Transverse colon (tissue), 4 donors: ENCODE data around the gene SELENOO. TPM values are rescaled to one million over a fixed set of nuclear protein-coding genes. Genes with fewer than 3 reads are reported as not detected.

Experiments used
- DNase-seq: peaks from one replicate; pipeline ENCODE4 v3.0.0-alpha.2; 2019
- H3K27ac ChIP-seq, 4 donors: fragments of 200-600 bp; sonication (generic); 2 replicates each; pipeline ENCODE4 v1.5.1; 2016 to 2018; ENCODE audit warnings: inconsistent platforms in 4 of 4
- H3K27me3 ChIP-seq: fragments of 200-600 bp; sonication (generic); 2 replicates; pipeline ENCODE4 v1.5.1; 2017; ENCODE audit warnings: inconsistent platforms
- H3K36me3 ChIP-seq, 4 donors: fragments of 200-600 bp; sonication (generic); 2 replicates each; pipeline ENCODE4 v1.5.1; 2017 to 2019; ENCODE audit warnings: inconsistent platforms in 4 of 4
- H3K4me1 ChIP-seq, 4 donors: fragments of 200-600 bp; sonication (generic); 2 replicates each; pipeline ENCODE4 v1.5.1; 2017 to 2020; ENCODE audit warnings: inconsistent platforms in 4 of 4
- H3K4me3 ChIP-seq, 4 donors: fragments of 200-600 bp; sonication (generic); 1 replicate in 1 of 4; 2 replicates in 3 of 4; pipeline versions ENCODE4 v1.5.1 to v1.6.1; 2017 to 2019; ENCODE audit warnings: inconsistent platforms in 4 of 4
- H3K9me3 ChIP-seq, 2 donors: fragments of 200-600 bp; sonication (generic); 2 replicates each; pipeline ENCODE4 v1.5.1; 2017 to 2019; ENCODE audit warnings: inconsistent platforms in 2 of 2
- CTCF ChIP-seq, 5 experiments: fragments of 200-600 bp in 3 of 5; fragments of 450-650 bp in 2 of 5; sonication (generic) in 3 of 5; IDR thresholded peaks; 1 replicate in 2 of 5; 2 replicates in 3 of 5; pipeline ENCODE4 v1.5.1; 2016 to 2017; ENCODE audit warnings: antibody characterized with exemption in 5 of 5, inconsistent platforms in 3 of 5, mild to moderate bottlenecking in 2 of 5, moderate library complexity in 1 of 5
- EP300 ChIP-seq: sonication (generic); formaldehyde crosslinking; IDR thresholded peaks from one replicate; pipeline ENCODE4 v1.6.1; 2017; ENCODE audit warnings: antibody characterized with exemption, low read depth
- POLR2A ChIP-seq: fragments of 450-650 bp; IDR thresholded peaks from one replicate; pipeline ENCODE4 v1.6.1; 2016; ENCODE audit warnings: antibody characterized with exemption, mild to moderate bottlenecking, moderate library complexity
- POLR2AphosphoS5 ChIP-seq, 3 donors: sonication (generic); formaldehyde crosslinking; IDR thresholded peaks; one replicate each; pipeline ENCODE4 v1.6.1; 2016; ENCODE audit warnings: antibody characterized with exemption in 3 of 3
- WGBS, 2 donors: methylation state at CpG; one replicate each; pipeline ENCODE4 v1.1.5; 2018; ENCODE audit warnings: low coverage in 1 of 2; 5-methylcytosine and 5-hydroxymethylcytosine counted together
- in situ Hi-C, 4 donors: fragments of 200-750 bp; cut with MboI; loops; one replicate each; pipeline versions ENCODE4 v1.15.0 to v1.15.1; 2017; ENCODE audit warnings: low sequenced_read_pairs in 3 of 4, low pct_ligation_motif_present in 1 of 4, low pct_unique_long_range_greater_than_20kb in 1 of 4
- intact Hi-C: fragments of 100-400 bp; cut with DNase I; formaldehyde crosslinking; loops from one replicate; pipeline ENCODE4 v1.15.1; 2023; ENCODE audit warnings: low total_unique reads
- total RNA-seq, 4 donors: library from RNA; depleted of rRNA; stranded (reverse); fragments of >200 nt; gene quantifications; one replicate each; pipeline ENCODE4 v1.1.0, GENCODE V29; 2016

The SELENOO gene
- total RNA-seq, 4 donors from 2014 or later = 27.3 to 91.3 (median 35.1) TPM

GRCh38 chr22:50262973-50263617 is 62.3 kb downstream of the SELENOO start:
- Histone ChIP-seq H3K9me3 (no peaks in the 10 kb centered on the region), H3K27me3 (peaks cover 72% of the 10 kb centered on the region), H3K4me1 (peaks cover 0 to 30% (median 22%) of the 10 kb centered on the region in 4 donors), H3K27ac (no peak overlapping the region), H3K4me3 (no peak overlapping the region), H3K36me3 (no peaks in the 10 kb centered on the region)
- no peak for DNase-seq
- in situ Hi-C loops (loop anchor here in 1 of 4 donors (10.0 kb wide), 1 partner anchor 232 kb away; no protein-coding TSS in a partner anchor), intact Hi-C loops (no loop called here)
- WGBS, 2 donors = 52% methylated on average over 9 of the region's 9 CpGs; no CpG with 5 or more reads in 1 of the 2 donors
- TF ChIP-seq EP300 = no peak
- no peak for TF ChIP-seq POLR2A

GRCh38 chr22:50264104-50264745 is 63.4 kb downstream of the SELENOO start:
- TF ChIP-seq POLR2AphosphoS5 (IDR thresholded peaks at IDR 0.05) (no peak), POLR2A (no peak), CTCF (IDR thresholded peaks at IDR 0.05) (no peak), EP300 (no peak)
- WGBS, 2 donors = 76% methylated on average over 12 of the region's 15 CpGs; no CpG with 5 or more reads in 1 of the 2 donors
- DNase-seq = no peak
- intact Hi-C loops = no loop called here
- H3K4me1 ChIP-seq = peaks cover 0 to 42% (median 32%) of the 10 kb centered on the region in 4 donors
- no peaks in the 10 kb centered on the region for H3K9me3 ChIP-seq
- in situ Hi-C loops = loop anchor here in 1 of 4 donors (10.0 kb wide), 1 partner anchor 231 kb away; no protein-coding TSS in a partner anchor
- H3K27ac ChIP-seq = no peak overlapping the region
- no peak overlapping the region for H3K4me3 ChIP-seq
- H3K27me3 ChIP-seq = peaks cover 73% of the 10 kb centered on the region
- no peaks in the 10 kb centered on the region for H3K36me3 ChIP-seq

GRCh38 chr22:50264946-50265669 is 64.3 kb downstream of the SELENOO start:
- in situ Hi-C loops (loop anchor here in 1 of 4 donors (10.0 kb wide), 1 partner anchor 230 kb away; no protein-coding TSS in a partner anchor), intact Hi-C loops (no loop called here)
- H3K27ac ChIP-seq = no peak overlapping the region
- H3K4me3 ChIP-seq = no peak overlapping the region
- peaks cover 72% of the 10 kb centered on the region for H3K27me3 ChIP-seq
- TF ChIP-seq CTCF (IDR thresholded peaks at IDR 0.05) = no peak
- TF ChIP-seq EP300 = no peak
- no peak for TF ChIP-seq POLR2A
- no peak for TF ChIP-seq POLR2AphosphoS5 (IDR thresholded peaks at IDR 0.05)
- no peaks in the 10 kb centered on the region for H3K36me3 ChIP-seq
- no peaks in the 10 kb centered on the region for H3K9me3 ChIP-seq
- WGBS, 2 donors = 29 to 79% methylated on average over 2 to 14 of the region's 15 CpGs
- DNase-seq = no peak
- peaks cover 5 to 50% (median 40%) of the 10 kb centered on the region in 4 donors for H3K4me1 ChIP-seq

- Histone ChIP-seq H3K27ac (no peak overlapping the region), H3K27me3 (peaks cover 71% of the 10 kb centered on the region), H3K4me3 (peak overlapping the region in 1 of 4 donors; percentile 37), H3K4me1 (peaks cover 21 to 54% (median 48%) of the 10 kb centered on the region in 4 donors), H3K36me3 (no peaks in the 10 kb centered on the region), H3K9me3 (no peaks in the 10 kb centered on the region)
- TF ChIP-seq EP300 = no peak
- no peak for TF ChIP-seq CTCF (IDR thresholded peaks at IDR 0.05)
- no peak for DNase-seq
- intact Hi-C loops = no loop called here
- WGBS, 2 donors = 85% methylated on average over 36 of the region's 37 CpGs; no CpG with 5 or more reads in 1 of the 2 donors
- in situ Hi-C loops = loop anchor here in 1 of 4 donors (10.0 kb wide), 1 partner anchor 228 kb away; no protein-coding TSS in a partner anchor
These were observed 66.2 kb downstream of the SELENOO start for GRCh38 chr22:50266994-50267393.

Other genes with a start within 250 kb of the SELENOO start
- 100 to 1,000 TPM; 115 to 290 (median 147) TPM for gene PIM3, start 240.2 kb upstream of the SELENOO start, total RNA-seq
- 1 to 10 TPM in 2 of 4 donors, under 1 TPM in 2; 0.32 to 2.2 (median 1.3) TPM for gene IL17REL, start 188.2 kb upstream of the SELENOO start, total RNA-seq
- not detected for gene TTLL8, start 142.7 kb upstream of the SELENOO start, total RNA-seq
- not detected for gene MLC1, start 115.6 kb upstream of the SELENOO start, total RNA-seq
- under 1 TPM in 3 of 4 donors, not detected in 1; 0.20 to 0.48 (median 0.41) TPM for gene MOV10L1, start 111.0 kb upstream of the SELENOO start, total RNA-seq
- under 1 TPM in 1 of 4 donors, not detected in 3; 0.32 TPM for gene PANX2, start 30.3 kb upstream of the SELENOO start, total RNA-seq
- gene TRABD, start 15.1 kb upstream of the SELENOO start, total RNA-seq = 100 to 1,000 TPM in 1 of 4 donors, 10 to 100 TPM in 3; 40.6 to 109 (median 69.4) TPM
- gene TUBGCP6, start 44.0 kb downstream of the SELENOO start, total RNA-seq = 100 to 1,000 TPM in 1 of 4 donors, 10 to 100 TPM in 3; 43.8 to 110 (median 73.1) TPM
- 100 to 1,000 TPM in 2 of 4 donors, 10 to 100 TPM in 2; 66.8 to 618 (median 142) TPM for gene HDAC10, start 50.3 kb downstream of the SELENOO start, total RNA-seq
- 1 to 10 TPM; 1.1 to 9.4 (median 3.3) TPM for gene MAPK12, start 60.7 kb downstream of the SELENOO start, total RNA-seq
- gene MAPK11, start 69.4 kb downstream of the SELENOO start, total RNA-seq = 1 to 10 TPM; 1.6 to 6.4 (median 2.7) TPM
- gene PLXNB2, start 106.6 kb downstream of the SELENOO start, total RNA-seq = 100 to 1,000 TPM; 305 to 880 (median 460) TPM
- 10 to 100 TPM in 2 of 4 donors, 1 to 10 TPM in 2; 3.2 to 22.7 (median 8.3) TPM for gene DENND6B, start 126.0 kb downstream of the SELENOO start, total RNA-seq
- gene PPP6R2, start 142.3 kb downstream of the SELENOO start, total RNA-seq = 100 to 1,000 TPM in 1 of 4 donors, 10 to 100 TPM in 3; 62.1 to 151 (median 77.8) TPM